Endothelial cell of umbilical vein (primary cell): Measurements from ENCODE around the gene PARVA. TPM values are rescaled to one million over a fixed set of nuclear protein-coding genes. Genes with fewer than 3 reads are reported as not detected.

Experiments used
- BruUV-seq: library from RNA; stranded (reverse); fragments of 400-500 nt; replicated peaks from 2 replicates; lab custom pipeline; 2021; lab: Mats Ljungman, UMichigan
- CTCF ChIA-PET: fragments of 300-600, 350-600 bp; sonication (Branson Sonifier 250); formaldehyde crosslinking; loops from one replicate; lab custom pipeline; 2021; ENCODE audit warnings: antibody characterized with exemption, inconsistent platforms; lab: Charles Lee
- POLR2A ChIA-PET: fragments of 300-600, 350-600 bp; sonication (Branson Sonifier 250); formaldehyde crosslinking; loops from one replicate; lab custom pipeline; 2021; ENCODE audit warnings: antibody characterized with exemption, inconsistent platforms; lab: Charles Lee
- DNase-seq: peaks from one replicate; pipeline ENCODE4 v3.0.0-alpha.2; 2011; ENCODE audit warnings: low read depth, low spot score
- FAIRE-seq: peaks from 2 replicates; lab custom pipeline; 2011; peaks lifted over from hg19 to GRCh38; lab: Jason Lieb, UNC
- H2AFZ ChIP-seq: 2 replicates; pipeline ENCODE4 v1.6.0; 2012; ENCODE audit warnings: low read depth, low read length, control low read depth, inconsistent platforms
- H3K27ac ChIP-seq: 2 replicates; pipeline ENCODE4 v1.5.1; 2011; ENCODE audit warnings: low read depth, mild to moderate bottlenecking, control low read depth, low read length, moderate library complexity; ENCODE audit not compliant: insufficient read depth
- H3K27me3 ChIP-seq, 2 experiments: 2 replicates each; pipeline versions ENCODE4 v1.6.0 to v1.6.1; 2011; ENCODE audit warnings: low read length in 2 of 2, mixed read lengths in 1 of 2; ENCODE audit not compliant: control insufficient read depth in 2 of 2, insufficient read depth in 2 of 2
- H3K36me3 ChIP-seq, 2 experiments: 2 replicates in 1 of 2; 3 replicates in 1 of 2; pipeline ENCODE4 v1.5.1; 2011; ENCODE audit warnings: low read length in 2 of 2, mild to moderate bottlenecking in 1 of 2, moderate library complexity in 1 of 2; ENCODE audit not compliant: control insufficient read depth in 2 of 2, insufficient read depth in 2 of 2; ENCODE audit errors: extremely low read depth in 1 of 2
- H3K4me1 ChIP-seq: 3 replicates; pipeline ENCODE4 v1.5.1; 2011; ENCODE audit warnings: mild to moderate bottlenecking, low read length; ENCODE audit not compliant: control insufficient read depth, insufficient read depth; ENCODE audit errors: extremely low read depth
- H3K4me2 ChIP-seq: 2 replicates; pipeline ENCODE4 v1.6.1; 2011; ENCODE audit warnings: low read length, control low read depth, mixed read lengths; ENCODE audit not compliant: insufficient read depth
- H3K4me3 ChIP-seq, 3 experiments: fragments of 200-600 bp in 1 of 3; sonication (generic), shearing (Covaris generic) in 1 of 3; replicated peaks in 1 of 3; 2 replicates each; pipeline ENCODE4 v1.5.1; 2011 to 2016; ENCODE audit warnings: control low read depth in 3 of 3, low read length in 3 of 3, mild to moderate bottlenecking in 2 of 3, inconsistent platforms in 1 of 3, low read depth in 1 of 3, moderate library complexity in 1 of 3; ENCODE audit not compliant: insufficient read depth in 1 of 3
- H3K79me2 ChIP-seq: 2 replicates; pipeline ENCODE4 v1.6.0; 2012; ENCODE audit warnings: low read length, inconsistent platforms; ENCODE audit not compliant: control insufficient read depth, insufficient read depth
- H3K9ac ChIP-seq: replicated peaks from 2 replicates; pipeline ENCODE3; 2011; ENCODE audit warnings: low read length, control low read depth; ENCODE audit not compliant: insufficient read depth; ENCODE audit errors: extremely low read depth
- H3K9me1 ChIP-seq: replicated peaks from 3 replicates; pipeline ENCODE4 v1.6.0; 2011; ENCODE audit warnings: mild to moderate bottlenecking, low read length; ENCODE audit not compliant: control insufficient read depth, insufficient read depth; ENCODE audit errors: extremely low read depth
- H3K9me3 ChIP-seq: replicated peaks from 2 replicates; pipeline ENCODE4 v1.5.1; 2012; ENCODE audit warnings: low read length, inconsistent platforms; ENCODE audit not compliant: control insufficient read depth, insufficient read depth
- H4K20me1 ChIP-seq: replicated peaks from 2 replicates; pipeline ENCODE3; 2011; ENCODE audit warnings: mild to moderate bottlenecking, low read length; ENCODE audit not compliant: control insufficient read depth, insufficient read depth; ENCODE audit errors: extremely low read depth
- EZH2 ChIP-seq: IDR thresholded peaks from 2 replicates; pipeline ENCODE4 v1.6.1; 2012; ENCODE audit warnings: borderline replicate concordance, low read depth, mild to moderate bottlenecking, moderate library complexity, low read length, inconsistent platforms; ENCODE audit not compliant: severe bottlenecking
- FOS ChIP-seq: IDR thresholded peaks from 2 replicates; pipeline ENCODE4 v1.6.1; 2011; ENCODE audit warnings: mild to moderate bottlenecking, low read length, moderate library complexity, borderline replicate concordance; ENCODE audit not compliant: insufficient read depth
- GATA2 ChIP-seq: IDR thresholded peaks from 2 replicates; pipeline ENCODE4 v1.7.0; 2011; ENCODE audit warnings: low read depth, mild to moderate bottlenecking, moderate library complexity, mixed read lengths, low read length; ENCODE audit not compliant: insufficient read length, insufficient read depth
- JUN ChIP-seq: IDR thresholded peaks from 2 replicates; pipeline ENCODE4 v1.6.1; 2011; ENCODE audit warnings: borderline replicate concordance, low read depth; ENCODE audit not compliant: insufficient read length, insufficient read depth
- MYC ChIP-seq: IDR thresholded peaks from one replicate; pipeline ENCODE4 v1.6.1; 2011; ENCODE audit warnings: mild to moderate bottlenecking, low read depth, low read length
- POLR2A ChIP-seq: IDR thresholded peaks from 2 replicates; pipeline ENCODE4 v1.6.1; 2012; ENCODE audit warnings: low read depth, mild to moderate bottlenecking, control low read depth, low read length
- POLR2AphosphoS5 ChIP-seq: IDR thresholded peaks from 2 replicates; pipeline ENCODE4 v1.6.1; 2012; ENCODE audit warnings: low read depth, mild to moderate bottlenecking, control low read depth, low read length, moderate library complexity; ENCODE audit not compliant: insufficient read depth
- dilution Hi-C: fragments of 300-500 bp; cut with MboI; formaldehyde crosslinking; loops from one replicate; pipeline ENCODE4 v1.15.0; 2019; ENCODE audit warnings: low sequenced_read_pairs; ENCODE audit not compliant: extremely low pct_ligation_motif_present
- intact Hi-C: fragments of 100-400 bp; cut with micrococcal nuclease; formaldehyde crosslinking; loops from one replicate; pipeline ENCODE4 v1.10.0; 2022
- polyA plus RNA-seq, 4 experiments: library from polyadenylated mRNA; depleted of rRNA in 3 of 4; stranded (reverse) in 3 of 4; unstranded in 1 of 4; fragments of >200 nt; gene quantifications; 2 replicates each; pipeline versions ENCODE4 v1.2.1 to v1.2.3, GENCODE V29; 2011 to 2012; ENCODE audit warnings: missing spikeins in 1 of 4
- total RNA-seq: library from RNA; stranded (reverse); gene quantifications from 2 replicates; pipeline ENCODE4 v1.2.3, GENCODE V29; 2021
- TF ChIP-seq, protein P1 (sequence below): IDR thresholded peaks from 2 replicates; pipeline ENCODE4 v1.6.1; 2011; ENCODE audit not compliant: insufficient read depth, insufficient read length
- TF ChIP-seq, protein P2 (sequence below), 2 donors: IDR thresholded peaks; 1 replicate in 1 of 2; 2 replicates in 1 of 2; pipeline ENCODE4 v1.5.1; 2011; ENCODE audit warnings: low read length in 2 of 2, mild to moderate bottlenecking in 2 of 2, moderate library complexity in 2 of 2, control low read depth in 1 of 2, inconsistent platforms in 1 of 2, low read depth in 1 of 2; ENCODE audit not compliant: insufficient read depth in 1 of 2; ENCODE audit errors: extremely low read depth in 1 of 2

PARVA gene
- total and polyA plus RNA-seq, 2 donors (not counting 3 experiments of a cell fraction or from before 2014, with no cell fraction given): 40.6 to 104 TPM

DNA sequence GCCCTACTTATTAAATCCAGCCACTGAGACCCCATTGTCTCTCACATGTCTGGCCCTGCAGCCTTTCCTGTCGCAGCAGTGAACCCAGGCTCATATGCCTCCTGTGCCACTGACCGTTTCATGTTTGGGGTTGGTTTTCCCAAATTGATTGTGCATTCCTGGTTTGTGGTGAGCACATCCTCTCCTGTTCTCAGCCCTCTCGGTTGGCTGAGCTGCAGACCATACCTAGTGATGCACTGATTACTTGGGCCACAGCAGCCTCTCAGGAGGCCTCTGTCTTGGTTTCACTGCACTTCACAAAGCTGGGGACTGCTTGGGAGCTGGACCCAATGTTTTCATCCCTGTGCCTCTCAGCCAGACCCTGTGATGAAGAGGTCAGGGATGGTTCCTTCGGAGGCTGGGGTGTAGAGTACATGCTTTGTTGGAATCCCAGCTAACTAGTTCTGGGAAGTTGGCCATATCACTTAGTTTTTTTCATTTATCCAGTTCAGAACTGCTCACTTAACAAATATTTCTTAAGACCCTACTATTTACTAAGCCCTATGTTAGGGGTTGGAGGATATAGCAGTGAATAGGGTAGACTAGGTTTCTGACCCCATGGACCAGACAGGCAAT, 30.9 kb downstream of the PARVA start:
- Histone ChIP-seq H3K4me2 (no peak overlapping the region), H3K27ac (no peak overlapping the region), H4K20me1 (peaks cover 3% of the 10 kb centered on the region), H3K4me1 (peaks cover 17% of the 10 kb centered on the region), H2AFZ (no peak overlapping the region), H3K79me2 (peaks cover 37% of the 10 kb centered on the region), H3K9me3 (no peaks in the 10 kb centered on the region), H3K27me3 (no peaks in the 10 kb centered on the region), H3K9me1 (no peaks in the 10 kb centered on the region), H3K36me3 (no peaks in the 10 kb centered on the region), H3K9ac (no peak overlapping the region), H3K4me3 (no peak overlapping the region)
- TF ChIP-seq, protein P1, sequence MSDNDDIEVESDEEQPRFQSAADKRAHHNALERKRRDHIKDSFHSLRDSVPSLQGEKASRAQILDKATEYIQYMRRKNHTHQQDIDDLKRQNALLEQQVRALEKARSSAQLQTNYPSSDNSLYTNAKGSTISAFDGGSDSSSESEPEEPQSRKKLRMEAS: no peak
- TF ChIP-seq MYC (no peak), JUN (no peak), GATA2 (no peak), POLR2AphosphoS5 (no peak), FOS (no peak), EZH2 (no peak), POLR2A (no peak)
- TF ChIP-seq, protein P2, sequence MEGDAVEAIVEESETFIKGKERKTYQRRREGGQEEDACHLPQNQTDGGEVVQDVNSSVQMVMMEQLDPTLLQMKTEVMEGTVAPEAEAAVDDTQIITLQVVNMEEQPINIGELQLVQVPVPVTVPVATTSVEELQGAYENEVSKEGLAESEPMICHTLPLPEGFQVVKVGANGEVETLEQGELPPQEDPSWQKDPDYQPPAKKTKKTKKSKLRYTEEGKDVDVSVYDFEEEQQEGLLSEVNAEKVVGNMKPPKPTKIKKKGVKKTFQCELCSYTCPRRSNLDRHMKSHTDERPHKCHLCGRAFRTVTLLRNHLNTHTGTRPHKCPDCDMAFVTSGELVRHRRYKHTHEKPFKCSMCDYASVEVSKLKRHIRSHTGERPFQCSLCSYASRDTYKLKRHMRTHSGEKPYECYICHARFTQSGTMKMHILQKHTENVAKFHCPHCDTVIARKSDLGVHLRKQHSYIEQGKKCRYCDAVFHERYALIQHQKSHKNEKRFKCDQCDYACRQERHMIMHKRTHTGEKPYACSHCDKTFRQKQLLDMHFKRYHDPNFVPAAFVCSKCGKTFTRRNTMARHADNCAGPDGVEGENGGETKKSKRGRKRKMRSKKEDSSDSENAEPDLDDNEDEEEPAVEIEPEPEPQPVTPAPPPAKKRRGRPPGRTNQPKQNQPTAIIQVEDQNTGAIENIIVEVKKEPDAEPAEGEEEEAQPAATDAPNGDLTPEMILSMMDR (IDR thresholded peaks at IDR 0.05; ENCODE audit: extremely low read depth in 1 of 2, insufficient read depth in 1 of 2, low read depth in 1 of 2, low read length in 2 of 2): no peak
- intact Hi-C loops: no loop called here
- ChIA-PET CTCF (no interaction called here), POLR2A (no interaction called here)
- dilution Hi-C loops: no loop called here
- no peak for DNase-seq
- no peak for FAIRE-seq
- BruUV-seq: no TSS peak
